Activated CD4-positive, alpha-beta memory T cell treated with anti-CD3 and anti-CD28 coated beads, Interleukin-2, amount 10 ng/mL, durations not matched to agents 7 days and 5 days (primary cell): ENCODE data around the gene TRPM3. TPM values are rescaled to one million over a fixed set of nuclear protein-coding genes. Genes with fewer than 3 reads are reported as not detected.

Experiments
- CTCF ChIA-PET: fragments of 350-600 bp; sonication (Branson Sonifier 250); formaldehyde crosslinking; loops from one replicate; lab custom pipeline; 2021; ENCODE audit warnings: antibody characterized with exemption, inconsistent platforms; lab: Charles Lee
- POLR2A ChIA-PET: fragments of 350-600 bp; sonication (Branson Sonifier 250); formaldehyde crosslinking; loops from one replicate; lab custom pipeline; 2021; ENCODE audit warnings: antibody characterized with exemption; lab: Charles Lee
- DNase-seq: peaks from one replicate; pipeline ENCODE4 v3.0.0-alpha.2; 2020
- H3K27ac Mint-ChIP-seq: one replicate; pipeline ENCODE4 v1.8.0; 2021; ENCODE audit warnings: mild to moderate bottlenecking, mixed read lengths
- H3K27me3 Mint-ChIP-seq: one replicate; pipeline ENCODE4 v1.8.0; 2021; ENCODE audit warnings: mixed read lengths
- H3K36me3 Mint-ChIP-seq: one replicate; pipeline ENCODE4 v1.8.0; 2021; ENCODE audit warnings: low read depth, mixed read lengths
- H3K4me1 Mint-ChIP-seq: one replicate; pipeline ENCODE4 v1.8.0; 2021; ENCODE audit warnings: mixed read lengths
- H3K4me3 Mint-ChIP-seq: one replicate; pipeline ENCODE4 v1.8.0; 2021; ENCODE audit warnings: mild to moderate bottlenecking, mixed read lengths
- H3K9me3 Mint-ChIP-seq: one replicate; pipeline ENCODE4 v1.8.0; 2021; ENCODE audit warnings: mixed read lengths
- total RNA-seq, 2 experiments: library from RNA; stranded (reverse); gene quantifications; one replicate each; pipeline ENCODE4 v1.2.3, GENCODE V29; 2021

TRPM3 gene
- total RNA-seq, result not detected

GRCh38 chr9:71121275-71122021 is at the start of gene TRPM3:
Gene TRPM3 (minus strand): TSS chr9:71121621. CDS start chr9:71121354, 267 bp downstream.
- peaks cover 6% of the 10 kb centered on the region for H3K27me3 Mint-ChIP-seq
- DNase-seq, result no peak
- no peaks in the 10 kb centered on the region for H3K4me1 Mint-ChIP-seq
- H3K27ac Mint-ChIP-seq, result no peak within 1 kb of the TSS
- H3K9me3 Mint-ChIP-seq, result no peaks in the 10 kb centered on the region
- POLR2A ChIA-PET, result no interaction called here
- CTCF ChIA-PET, result no interaction called here
- no peaks in the 10 kb centered on the region for H3K36me3 Mint-ChIP-seq
- no peak within 1 kb of the TSS for H3K4me3 Mint-ChIP-seq

- H3K4me3 Mint-ChIP-seq, result no peak overlapping the region
- ChIA-PET CTCF (no interaction called here), POLR2A (no interaction called here)
- no peaks in the 10 kb centered on the region for H3K9me3 Mint-ChIP-seq
- no peak overlapping the region for H3K27ac Mint-ChIP-seq
- no peaks in the 10 kb centered on the region for H3K36me3 Mint-ChIP-seq
- DNase-seq, result no peak
- no peaks in the 10 kb centered on the region for H3K4me1 Mint-ChIP-seq
- H3K27me3 Mint-ChIP-seq, result no peaks in the 10 kb centered on the region
Observed at GRCh38 chr9:71168418-71168817, 47.0 kb upstream of the TRPM3 start.

- ChIA-PET CTCF (no interaction called here), POLR2A (no interaction called here)
- H3K27me3 Mint-ChIP-seq, result no peaks in the 10 kb centered on the region
- DNase-seq, result no peak
- no peak overlapping the region for H3K4me3 Mint-ChIP-seq
- H3K36me3 Mint-ChIP-seq, result no peaks in the 10 kb centered on the region
- no peaks in the 10 kb centered on the region for H3K4me1 Mint-ChIP-seq
- no peaks in the 10 kb centered on the region for H3K9me3 Mint-ChIP-seq
- no peak overlapping the region for H3K27ac Mint-ChIP-seq
Observed at GRCh38 chr9:71162126-71162525, 40.7 kb upstream of the TRPM3 start.

GRCh38 chr9:71157731-71158130 is 36.3 kb upstream of the TRPM3 start:
- POLR2A ChIA-PET, result no interaction called here

GRCh38 chr9:71147368-71147767 is 25.9 kb upstream of the TRPM3 start:
- Mint-ChIP-seq H3K4me3 (no peak overlapping the region), H3K9me3 (peaks cover 2% of the 10 kb centered on the region), H3K27ac (no peak overlapping the region), H3K4me1 (no peaks in the 10 kb centered on the region), H3K27me3 (no peaks in the 10 kb centered on the region), H3K36me3 (no peaks in the 10 kb centered on the region)
- POLR2A ChIA-PET, result no interaction called here
- no peak for DNase-seq
- CTCF ChIA-PET, result no interaction called here

More at GRCh38 chr9:71157731-71158130, 36.3 kb upstream of the TRPM3 start:
- Mint-ChIP-seq H3K27me3 (no peaks in the 10 kb centered on the region), H3K27ac (no peak overlapping the region), H3K4me3 (no peak overlapping the region), H3K4me1 (no peaks in the 10 kb centered on the region), H3K36me3 (no peaks in the 10 kb centered on the region), H3K9me3 (no peaks in the 10 kb centered on the region)
- CTCF ChIA-PET, result no interaction called here
- DNase-seq, result no peak

GRCh38 chr9:71146511-71146910 is 25.1 kb upstream of the TRPM3 start:
- peaks cover 2% of the 10 kb centered on the region for H3K9me3 Mint-ChIP-seq
- H3K27me3 Mint-ChIP-seq, result no peaks in the 10 kb centered on the region
- no peak for DNase-seq
- H3K27ac Mint-ChIP-seq, result no peak overlapping the region
- no peaks in the 10 kb centered on the region for H3K36me3 Mint-ChIP-seq
- no peak overlapping the region for H3K4me3 Mint-ChIP-seq
- ChIA-PET CTCF (no interaction called here), POLR2A (no interaction called here)
- no peaks in the 10 kb centered on the region for H3K4me1 Mint-ChIP-seq

- Mint-ChIP-seq H3K27ac (no peak overlapping the region), H3K4me1 (no peaks in the 10 kb centered on the region), H3K27me3 (no peaks in the 10 kb centered on the region), H3K36me3 (no peaks in the 10 kb centered on the region), H3K9me3 (peaks cover 2% of the 10 kb centered on the region), H3K4me3 (no peak overlapping the region)
- ChIA-PET CTCF (no interaction called here), POLR2A (no interaction called here)
- DNase-seq, result no peak
Observed at GRCh38 chr9:71145179-71145578, 23.8 kb upstream of the TRPM3 start.

GRCh38 chr9:71144495-71144894 is 23.1 kb upstream of the TRPM3 start:
- Mint-ChIP-seq H3K4me1 (no peaks in the 10 kb centered on the region), H3K4me3 (no peak overlapping the region), H3K36me3 (no peaks in the 10 kb centered on the region), H3K9me3 (peaks cover 2% of the 10 kb centered on the region), H3K27me3 (no peaks in the 10 kb centered on the region), H3K27ac (no peak overlapping the region)
- no peak for DNase-seq
- ChIA-PET CTCF (no interaction called here), POLR2A (no interaction called here)

GRCh38 chr9:71136696-71137095 is 15.3 kb upstream of the TRPM3 start:
- no peak for DNase-seq
- H3K27me3 Mint-ChIP-seq, result no peaks in the 10 kb centered on the region
- no peaks in the 10 kb centered on the region for H3K36me3 Mint-ChIP-seq
- no peak overlapping the region for H3K27ac Mint-ChIP-seq
- CTCF ChIA-PET, result no interaction called here
- H3K4me3 Mint-ChIP-seq, result no peak overlapping the region
- H3K4me1 Mint-ChIP-seq, result no peaks in the 10 kb centered on the region
- H3K9me3 Mint-ChIP-seq, result no peaks in the 10 kb centered on the region
- POLR2A ChIA-PET, result no interaction called here

GRCh38 chr9:71131145-71131544 is 9.7 kb upstream of the TRPM3 start:
- Mint-ChIP-seq H3K9me3 (no peaks in the 10 kb centered on the region), H3K27ac (no peak overlapping the region), H3K4me1 (no peaks in the 10 kb centered on the region), H3K4me3 (no peak overlapping the region), H3K27me3 (no peaks in the 10 kb centered on the region), H3K36me3 (no peaks in the 10 kb centered on the region)
- POLR2A ChIA-PET, result no interaction called here
- CTCF ChIA-PET, result interaction anchor here (0.6 kb wide), 1 partner anchor 165 kb away, joined by 4 read pairs; no protein-coding TSS in a partner anchor
- no peak for DNase-seq

GRCh38 chr9:71130521-71130920 is 9.1 kb upstream of the TRPM3 start:
- H3K4me1 Mint-ChIP-seq, result no peaks in the 10 kb centered on the region
- H3K27me3 Mint-ChIP-seq, result no peaks in the 10 kb centered on the region
- no peaks in the 10 kb centered on the region for H3K36me3 Mint-ChIP-seq
- DNase-seq, result no peak
- H3K27ac Mint-ChIP-seq, result no peak overlapping the region
- ChIA-PET POLR2A (no interaction called here), CTCF (interaction anchor here (0.6 kb wide), 2 partner anchors 166 to 225 kb away, joined by 3 to 4 read pairs; no protein-coding TSS in a partner anchor)
- no peaks in the 10 kb centered on the region for H3K9me3 Mint-ChIP-seq
- H3K4me3 Mint-ChIP-seq, result no peak overlapping the region

GRCh38 chr9:71128796-71129195 is 7.4 kb upstream of the TRPM3 start:
- ChIA-PET POLR2A (no interaction called here), CTCF (no interaction called here)
- H3K27ac Mint-ChIP-seq, result no peak overlapping the region
- H3K4me3 Mint-ChIP-seq, result no peak overlapping the region
- H3K27me3 Mint-ChIP-seq, result no peaks in the 10 kb centered on the region
- DNase-seq, result no peak
- H3K4me1 Mint-ChIP-seq, result no peaks in the 10 kb centered on the region
- H3K36me3 Mint-ChIP-seq, result no peaks in the 10 kb centered on the region
- H3K9me3 Mint-ChIP-seq, result no peaks in the 10 kb centered on the region

GRCh38 chr9:71127301-71127700 is 5.9 kb upstream of the TRPM3 start:
- CTCF ChIA-PET, result no interaction called here
- Mint-ChIP-seq H3K4me3 (no peak overlapping the region), H3K4me1 (no peaks in the 10 kb centered on the region), H3K36me3 (no peaks in the 10 kb centered on the region), H3K27ac (no peak overlapping the region), H3K27me3 (no peaks in the 10 kb centered on the region), H3K9me3 (no peaks in the 10 kb centered on the region)
- POLR2A ChIA-PET, result no interaction called here
- DNase-seq, result no peak

GRCh38 chr9:71122421-71122820 is 1.0 kb upstream of the TRPM3 start:
- no peak for DNase-seq
- H3K27me3 Mint-ChIP-seq, result peaks cover 6% of the 10 kb centered on the region
- CTCF ChIA-PET, result no interaction called here
- H3K9me3 Mint-ChIP-seq, result no peaks in the 10 kb centered on the region
- H3K4me1 Mint-ChIP-seq, result no peaks in the 10 kb centered on the region
- POLR2A ChIA-PET, result no interaction called here
- H3K27ac Mint-ChIP-seq, result no peak overlapping the region
- no peak overlapping the region for H3K4me3 Mint-ChIP-seq
- H3K36me3 Mint-ChIP-seq, result no peaks in the 10 kb centered on the region
